ENCODE results near the gene RPS6KA2. TPM values are rescaled to one million over a fixed set of nuclear protein-coding genes. Genes with fewer than 3 reads are reported as not detected.

RPS6KA2 gene
- total RNA-seq, 3 donors from 2014 or later (not counting 1 experiment from before 2014, with no cell fraction given) = 2.8 to 4.5 (median 2.9) TPM

DNA sequence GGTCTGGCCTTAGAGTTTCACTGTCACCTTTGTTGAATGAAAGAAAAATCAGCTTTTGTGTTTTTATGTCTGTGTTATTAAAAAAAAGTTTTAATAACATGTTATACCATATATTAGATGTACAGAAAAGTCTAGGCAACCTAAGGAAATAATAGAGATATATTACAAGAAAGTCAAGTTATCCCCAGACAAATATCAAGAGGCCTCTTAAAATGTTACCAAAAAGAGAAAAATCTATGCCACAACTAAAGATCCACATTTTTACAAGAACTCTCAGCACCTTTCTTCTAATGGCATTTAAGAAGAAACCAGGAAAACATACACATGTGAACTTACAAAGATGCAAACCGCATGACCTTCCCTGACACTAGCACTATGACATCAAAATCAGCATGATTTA lies 67.4 kb downstream of the RPS6KA2 start:
- Histone ChIP-seq H3K4me1 (ENCODE audit: control insufficient read depth, insufficient read depth, low read length) (peaks cover 3% of the 10 kb centered on the region), H3K36me3 (ENCODE audit: control insufficient read depth, insufficient read depth, low read length) (no peaks in the 10 kb centered on the region), H3K27me3 (ENCODE audit: control insufficient read depth, insufficient read depth, low read length) (no peaks in the 10 kb centered on the region), H3K27ac (ENCODE audit: low read length) (no peak overlapping the region), H3K9me3 (ENCODE audit: control insufficient read depth, insufficient read depth, low read length) (no peaks in the 10 kb centered on the region), H3K4me3 (ENCODE audit: low read length) (no peak overlapping the region)
- TF ChIP-seq, protein P1, sequence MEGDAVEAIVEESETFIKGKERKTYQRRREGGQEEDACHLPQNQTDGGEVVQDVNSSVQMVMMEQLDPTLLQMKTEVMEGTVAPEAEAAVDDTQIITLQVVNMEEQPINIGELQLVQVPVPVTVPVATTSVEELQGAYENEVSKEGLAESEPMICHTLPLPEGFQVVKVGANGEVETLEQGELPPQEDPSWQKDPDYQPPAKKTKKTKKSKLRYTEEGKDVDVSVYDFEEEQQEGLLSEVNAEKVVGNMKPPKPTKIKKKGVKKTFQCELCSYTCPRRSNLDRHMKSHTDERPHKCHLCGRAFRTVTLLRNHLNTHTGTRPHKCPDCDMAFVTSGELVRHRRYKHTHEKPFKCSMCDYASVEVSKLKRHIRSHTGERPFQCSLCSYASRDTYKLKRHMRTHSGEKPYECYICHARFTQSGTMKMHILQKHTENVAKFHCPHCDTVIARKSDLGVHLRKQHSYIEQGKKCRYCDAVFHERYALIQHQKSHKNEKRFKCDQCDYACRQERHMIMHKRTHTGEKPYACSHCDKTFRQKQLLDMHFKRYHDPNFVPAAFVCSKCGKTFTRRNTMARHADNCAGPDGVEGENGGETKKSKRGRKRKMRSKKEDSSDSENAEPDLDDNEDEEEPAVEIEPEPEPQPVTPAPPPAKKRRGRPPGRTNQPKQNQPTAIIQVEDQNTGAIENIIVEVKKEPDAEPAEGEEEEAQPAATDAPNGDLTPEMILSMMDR (IDR thresholded peaks at IDR 0.05) = no peak
- WGBS (ENCODE audit: insufficient coverage) = 100% methylated on average over 1 of the region's 1 CpG
- ATAC-seq (no peak), DNase-seq (no peak)
- no peak overlapping the region for H3K4me3 Mint-ChIP-seq
- peaks cover 6% of the 10 kb centered on the region for H3K36me3 Mint-ChIP-seq
- H3K27ac Mint-ChIP-seq = no peak overlapping the region
- peaks cover 10 to 11% of the 10 kb centered on the region in 2 donors for H3K4me1 Mint-ChIP-seq
- intact Hi-C loops (cut with micrococcal nuclease) = no loop called here
- H3K27me3 Mint-ChIP-seq (ENCODE audit: low read depth in 2 of 2) = peaks cover 32% of the 10 kb centered on the region in 2 donors
- no peaks in the 10 kb centered on the region for H3K9me3 Mint-ChIP-seq

DNA sequence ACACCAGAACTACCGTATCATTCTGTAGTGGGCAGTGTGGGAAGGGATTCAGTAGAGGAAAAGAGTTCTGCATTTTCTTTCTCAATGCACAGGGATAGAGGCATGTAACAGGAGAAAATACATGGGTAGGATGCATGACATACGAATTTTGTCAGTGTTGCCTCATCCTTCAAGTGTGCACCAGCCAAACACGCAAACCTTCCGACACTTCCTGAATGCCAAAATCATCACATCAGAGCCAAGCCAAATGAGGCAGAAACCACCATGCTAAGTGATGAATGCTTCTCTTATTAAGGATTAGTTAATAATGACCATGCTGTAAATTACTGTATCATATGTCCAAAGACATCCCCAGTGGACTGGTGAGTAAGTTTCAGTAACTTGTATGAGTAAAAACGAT lies 67.8 kb downstream of the RPS6KA2 start:
- Mint-ChIP-seq H3K4me3 (no peak overlapping the region), H3K4me1 (peaks cover 10 to 11% of the 10 kb centered on the region in 2 donors), H3K36me3 (peaks cover 6% of the 10 kb centered on the region), H3K27ac (no peak overlapping the region), H3K9me3 (no peaks in the 10 kb centered on the region), H3K27me3 (ENCODE audit: low read depth in 2 of 2) (peaks cover 27 to 30% of the 10 kb centered on the region in 2 donors)
- ATAC-seq = no peak
- no peak for DNase-seq
- Histone ChIP-seq H3K4me3 (ENCODE audit: low read length) (no peak overlapping the region), H3K27ac (ENCODE audit: low read length) (no peak overlapping the region), H3K4me1 (ENCODE audit: control insufficient read depth, insufficient read depth, low read length) (peaks cover 3% of the 10 kb centered on the region), H3K9me3 (ENCODE audit: control insufficient read depth, insufficient read depth, low read length) (no peaks in the 10 kb centered on the region), H3K27me3 (ENCODE audit: control insufficient read depth, insufficient read depth, low read length) (no peaks in the 10 kb centered on the region), H3K36me3 (ENCODE audit: control insufficient read depth, insufficient read depth, low read length) (no peaks in the 10 kb centered on the region)
- TF ChIP-seq, protein P1 (IDR thresholded peaks at IDR 0.05) = no peak
- 92% methylated on average over 3 of the region's 5 CpGs for WGBS (ENCODE audit: insufficient coverage)
- intact Hi-C loops (cut with micrococcal nuclease) = no loop called here

DNA sequence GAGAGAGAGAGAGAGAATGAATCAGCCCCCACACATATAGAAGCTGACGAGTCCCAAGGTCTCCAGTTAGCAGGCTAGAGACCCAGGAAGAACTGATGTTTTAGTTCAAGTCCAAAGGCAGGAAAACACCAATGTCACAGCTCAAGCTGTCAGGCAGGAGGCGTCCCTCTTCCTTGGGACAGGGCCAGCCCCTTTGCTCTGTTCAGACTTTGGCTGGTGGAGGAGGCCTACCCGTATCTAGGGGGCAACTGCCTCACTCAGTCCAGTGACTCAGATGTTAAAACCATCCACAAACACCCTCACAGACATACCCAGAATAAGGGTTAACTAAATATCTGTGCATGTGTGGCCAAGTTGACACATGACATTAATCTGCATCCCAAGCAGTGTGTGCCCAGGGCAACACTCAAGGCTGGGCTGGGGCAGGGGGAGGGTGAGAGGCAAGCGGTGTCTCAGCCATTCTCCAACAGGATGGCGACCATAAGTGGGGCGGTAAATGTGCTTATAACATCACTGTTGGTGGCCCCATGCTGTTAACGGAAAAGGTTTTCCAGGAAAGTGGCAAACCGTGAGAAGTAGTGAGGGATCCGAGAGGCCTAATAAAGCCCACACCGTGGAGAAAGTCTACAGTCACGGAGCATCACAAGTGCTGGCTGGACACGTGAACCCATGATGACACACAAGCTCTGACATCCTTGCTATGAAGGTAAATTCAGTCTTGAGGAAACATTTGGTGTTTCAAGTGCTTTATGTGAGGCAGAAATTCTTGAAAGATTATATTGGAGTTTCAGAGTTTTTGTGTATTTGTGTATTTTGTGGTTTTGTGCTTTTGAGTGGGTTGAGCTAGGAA lies 68.7 kb downstream of the RPS6KA2 start:
- intact Hi-C loops (cut with micrococcal nuclease) = no loop called here
- WGBS (ENCODE audit: insufficient coverage) = 92% methylated on average over 12 of the region's 12 CpGs
- no peak overlapping the region for H3K27ac ChIP-seq (ENCODE audit: low read length)

More for the DNA sequence above, 68.7 kb downstream of the RPS6KA2 start:
- no peaks in the 10 kb centered on the region for H3K36me3 ChIP-seq (ENCODE audit: control insufficient read depth, insufficient read depth, low read length)
- peaks cover 23 to 29% of the 10 kb centered on the region in 2 donors for H3K27me3 Mint-ChIP-seq (ENCODE audit: low read depth in 2 of 2)
- H3K9me3 ChIP-seq (ENCODE audit: control insufficient read depth, insufficient read depth, low read length) = no peaks in the 10 kb centered on the region
- TF ChIP-seq, protein P1 (IDR thresholded peaks at IDR 0.05) = no peak
- ATAC-seq (no peak), DNase-seq (no peak)
- peaks cover 10 to 11% of the 10 kb centered on the region in 2 donors for H3K4me1 Mint-ChIP-seq
- H3K4me1 ChIP-seq (ENCODE audit: control insufficient read depth, insufficient read depth, low read length) = peaks cover 3% of the 10 kb centered on the region
- H3K27me3 ChIP-seq (ENCODE audit: control insufficient read depth, insufficient read depth, low read length) = no peaks in the 10 kb centered on the region
- H3K9me3 Mint-ChIP-seq = no peaks in the 10 kb centered on the region
- no peak overlapping the region for H3K27ac Mint-ChIP-seq
- H3K4me3 ChIP-seq (ENCODE audit: low read length) = no peak overlapping the region
- no peak overlapping the region for H3K4me3 Mint-ChIP-seq
- peaks cover 6% of the 10 kb centered on the region for H3K36me3 Mint-ChIP-seq

Measured in natural killer cell (primary cell).